ENCODE data around the gene BMPER. TPM values are rescaled to one million over a fixed set of nuclear protein-coding genes. Genes with fewer than 3 reads are reported as not detected.

The BMPER gene
- total RNA-seq, 2 donors from 2014 or later: 0.35 TPM; not detected in 1

DNA sequence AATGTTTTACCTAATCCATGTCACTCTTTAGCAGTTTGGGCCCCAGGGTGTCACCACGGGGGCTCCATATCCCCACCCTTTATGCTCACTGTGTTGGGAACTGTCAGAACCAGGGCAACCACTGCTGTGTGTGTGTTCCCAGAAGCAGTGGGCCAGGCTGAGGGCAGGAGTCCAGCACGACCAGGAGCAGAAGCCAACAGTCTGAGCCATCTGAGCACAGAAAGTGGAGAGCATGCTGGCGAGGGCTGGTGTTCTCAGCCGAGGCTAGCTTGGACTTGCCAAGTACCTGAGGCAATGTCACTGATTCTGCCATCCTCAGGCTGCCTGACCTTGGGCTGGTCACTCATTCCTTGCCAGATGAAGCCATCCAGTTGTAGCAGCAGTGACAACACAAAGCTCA lies 285.0 kb downstream of the BMPER start:
- no peak overlapping the region for H3K4me3 Mint-ChIP-seq
- H3K27ac Mint-ChIP-seq: no peak overlapping the region
- H3K36me3 Mint-ChIP-seq (ENCODE audit: low read depth): no peaks in the 10 kb centered on the region
- H3K4me1 Mint-ChIP-seq: no peaks in the 10 kb centered on the region
- H3K27me3 Mint-ChIP-seq: no peaks in the 10 kb centered on the region
- ATAC-seq: no peak
- no peaks in the 10 kb centered on the region for H3K9me3 ChIP-seq (ENCODE audit: control insufficient read depth, low read length, poor library complexity, severe bottlenecking)
- DNase-seq: no peak

DNA sequence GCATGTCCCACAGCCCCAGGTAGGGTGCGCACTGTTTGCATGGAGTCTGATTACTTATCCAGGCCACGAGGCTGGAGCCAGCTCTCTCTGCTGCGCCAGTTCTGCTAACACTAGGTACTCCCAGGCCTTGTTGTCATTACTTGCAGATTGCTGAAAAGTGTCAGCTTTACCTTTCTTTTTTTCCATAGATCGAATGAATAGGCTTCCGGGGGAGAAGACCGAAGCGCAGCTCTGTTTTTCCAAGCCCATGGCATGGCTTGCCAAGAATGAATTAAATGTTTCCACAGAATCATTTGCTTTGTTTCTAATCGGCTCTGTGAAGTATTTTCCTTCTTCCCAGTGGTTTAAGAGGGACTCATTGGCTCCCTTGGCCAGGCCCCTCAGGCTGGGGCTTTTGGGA lies 285.8 kb downstream of the BMPER start:
- no peak for ATAC-seq
- H3K27me3 Mint-ChIP-seq: no peaks in the 10 kb centered on the region
- no peak overlapping the region for H3K4me3 Mint-ChIP-seq
- no peaks in the 10 kb centered on the region for H3K4me1 Mint-ChIP-seq
- DNase-seq: no peak
- H3K36me3 Mint-ChIP-seq (ENCODE audit: low read depth): no peaks in the 10 kb centered on the region
- no peak overlapping the region for H3K27ac Mint-ChIP-seq
- no peaks in the 10 kb centered on the region for H3K9me3 ChIP-seq (ENCODE audit: control insufficient read depth, low read length, poor library complexity, severe bottlenecking)

DNA sequence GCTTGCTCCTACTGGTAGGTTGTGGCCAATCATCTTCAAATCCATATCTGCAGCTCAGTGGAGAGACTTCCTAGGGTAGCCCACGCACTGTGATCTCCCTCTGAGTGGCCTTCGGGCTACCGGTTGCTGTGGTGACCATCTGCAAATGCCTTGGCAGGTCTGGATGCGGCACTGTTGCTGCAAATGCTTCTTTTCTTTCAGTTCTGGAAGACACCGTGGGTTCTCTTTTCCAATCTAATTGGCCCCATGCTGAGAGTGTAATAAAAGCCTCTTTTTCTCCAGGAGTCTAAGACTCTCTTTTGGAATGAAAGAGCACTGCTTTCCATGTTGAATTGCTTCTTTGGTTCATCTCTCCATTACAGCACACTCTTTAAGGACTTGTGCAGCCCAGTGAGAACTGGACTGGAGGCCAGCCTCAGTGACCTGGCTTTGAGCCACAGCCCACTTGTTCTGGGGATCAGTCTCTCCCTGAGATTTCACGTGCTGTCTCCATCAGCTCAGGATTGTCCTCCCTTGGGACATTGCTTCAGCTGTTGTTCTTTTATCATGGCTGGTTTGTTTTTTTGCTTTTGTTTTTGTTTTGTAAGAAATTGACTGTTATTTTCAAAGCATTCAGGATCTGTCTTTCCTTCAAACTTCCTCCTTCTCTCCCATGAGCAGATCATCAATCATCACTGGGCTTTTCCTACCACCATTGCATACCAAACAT lies 286.6 kb downstream of the BMPER start:
- no peaks in the 10 kb centered on the region for H3K9me3 ChIP-seq (ENCODE audit: control insufficient read depth, low read length, poor library complexity, severe bottlenecking)
- no peak overlapping the region for H3K4me3 Mint-ChIP-seq
- no peaks in the 10 kb centered on the region for H3K36me3 Mint-ChIP-seq (ENCODE audit: low read depth)
- DNase-seq (no peak), ATAC-seq (no peak)
- H3K4me1 Mint-ChIP-seq: no peaks in the 10 kb centered on the region
- no peaks in the 10 kb centered on the region for H3K27me3 Mint-ChIP-seq
- no peak overlapping the region for H3K27ac Mint-ChIP-seq

DNA sequence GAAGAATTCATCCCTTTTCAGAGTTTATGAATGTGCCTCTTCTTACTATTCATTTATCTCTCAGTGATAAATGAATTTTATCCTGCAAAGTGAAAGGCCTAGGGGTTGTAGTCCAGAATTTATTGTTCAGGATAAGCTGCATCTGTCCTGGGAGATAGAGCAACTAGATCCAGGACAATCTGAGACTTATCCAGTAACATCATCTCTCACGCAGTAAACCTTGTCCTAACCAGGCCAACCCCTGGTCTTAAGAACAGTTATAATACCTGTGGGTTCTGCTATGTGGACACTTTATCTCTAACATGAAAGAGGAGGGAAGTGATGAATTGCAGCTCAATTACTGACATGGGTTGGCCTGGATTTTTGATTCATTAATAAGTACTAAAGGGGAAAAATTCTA lies 287.6 kb downstream of the BMPER start:
- Mint-ChIP-seq H3K27me3 (no peaks in the 10 kb centered on the region), H3K4me1 (no peaks in the 10 kb centered on the region), H3K27ac (no peak overlapping the region), H3K4me3 (no peak overlapping the region), H3K36me3 (ENCODE audit: low read depth) (no peaks in the 10 kb centered on the region)
- no peaks in the 10 kb centered on the region for H3K9me3 ChIP-seq (ENCODE audit: control insufficient read depth, low read length, poor library complexity, severe bottlenecking)
- no peak for ATAC-seq
- no peak for DNase-seq

DNA sequence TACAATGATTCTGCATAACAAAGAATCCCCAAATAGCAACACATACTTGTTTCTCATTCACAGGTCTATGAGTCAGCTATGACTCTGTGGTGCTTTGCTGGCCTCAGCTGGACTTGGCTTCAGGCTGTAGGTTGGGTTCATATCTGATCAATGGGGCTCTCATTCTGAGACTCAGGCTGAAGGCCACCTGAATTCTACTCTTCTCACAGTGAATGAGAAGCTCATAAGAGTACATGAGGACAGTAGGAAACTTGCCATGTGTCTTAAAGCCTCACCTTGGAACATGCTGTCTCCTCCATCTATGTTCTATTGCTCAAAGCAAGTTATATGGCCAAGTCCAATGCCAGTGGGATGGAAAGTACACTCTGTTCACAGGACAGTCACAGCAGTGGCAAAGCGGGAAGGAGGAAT lies 292.9 kb downstream of the BMPER start:
- H3K27ac Mint-ChIP-seq: no peak overlapping the region
- ATAC-seq: no peak
- H3K4me3 Mint-ChIP-seq: no peak overlapping the region

More for the DNA sequence above, 292.9 kb downstream of the BMPER start:
- H3K27me3 Mint-ChIP-seq: no peaks in the 10 kb centered on the region
- H3K36me3 Mint-ChIP-seq (ENCODE audit: low read depth): no peaks in the 10 kb centered on the region
- no peaks in the 10 kb centered on the region for H3K4me1 Mint-ChIP-seq
- H3K9me3 ChIP-seq (ENCODE audit: control insufficient read depth, low read length, poor library complexity, severe bottlenecking): no peaks in the 10 kb centered on the region
- no peak for DNase-seq

Data from T-helper 17 cell (primary cell).